Cardiac muscle cell (in vitro differentiated cells and primary cell): ENCODE measurements around the gene ZNF148. TPM values are rescaled to one million over a fixed set of nuclear protein-coding genes. Genes with fewer than 3 reads are reported as not detected.

Source experiments
- DNase-seq, 2 donors: peaks; one replicate each; pipeline versions ENCODE4 v3.0.0 to v3.0.0-alpha.2; 2010 to 2017; ENCODE audit warnings: low read depth in 1 of 2, low spot score in 1 of 2
- H3K27ac ChIP-seq: fragments of 200-600 bp; sonication (generic); 2 replicates; pipeline ENCODE4 v1.5.1; 2016
- H3K27me3 ChIP-seq: fragments of 200-600 bp; sonication (generic); 2 replicates; pipeline ENCODE4 v1.6.0; 2016; ENCODE audit warnings: control low read depth
- H3K36me3 ChIP-seq: fragments of 200-600 bp; sonication (generic); 2 replicates; pipeline ENCODE4 v1.5.1; 2016; ENCODE audit warnings: control low read depth
- H3K4me1 ChIP-seq: fragments of 200-600 bp; sonication (generic); 2 replicates; pipeline ENCODE4 v1.8.1; 2017; ENCODE audit warnings: low read depth, mild to moderate bottlenecking, mixed run types
- H3K4me3 ChIP-seq: fragments of 200-600 bp; sonication (generic); 2 replicates; pipeline ENCODE4 v1.5.1; 2016; ENCODE audit warnings: mild to moderate bottlenecking
- H3K9me3 ChIP-seq: fragments of 200-600 bp; sonication (generic); 2 replicates; pipeline ENCODE4 v1.5.1; 2017; ENCODE audit warnings: low read depth, mild to moderate bottlenecking, control low read depth
- CTCF ChIP-seq: IDR thresholded peaks from 2 replicates; pipeline ENCODE4 v1.5.1; 2012; ENCODE audit warnings: low read depth, mild to moderate bottlenecking, low read length
- polyA plus RNA-seq: library from polyadenylated mRNA; unstranded; fragments of >200 nt; fragmentation: Nextera tagmentation; extraction: Ambion mirVana; gene quantifications from 2 replicates; pipeline ENCODE4 v1.2.1, GENCODE V29; 2016
- total RNA-seq: library from RNA; depleted of rRNA; stranded (reverse); fragments of >200 nt; gene quantifications from 2 replicates; pipeline ENCODE4 v1.2.3, GENCODE V29; 2016

The ZNF148 gene
- total and polyA plus RNA-seq, 2 experiments from 2014 or later = 26.1 to 29.4 TPM

GRCh38 chr3:125179143-125179883 lies 195.8 kb downstream of the ZNF148 start:
- DNase-seq = no peak
- no peaks in the 10 kb centered on the region for H3K36me3 ChIP-seq
- TF ChIP-seq CTCF = no peak
- no peaks in the 10 kb centered on the region for H3K9me3 ChIP-seq
- H3K27me3 ChIP-seq = no peaks in the 10 kb centered on the region
- no peak overlapping the region for H3K4me3 ChIP-seq
- no peak overlapping the region for H3K27ac ChIP-seq
- peaks cover 14% of the 10 kb centered on the region for H3K4me1 ChIP-seq

DNA sequence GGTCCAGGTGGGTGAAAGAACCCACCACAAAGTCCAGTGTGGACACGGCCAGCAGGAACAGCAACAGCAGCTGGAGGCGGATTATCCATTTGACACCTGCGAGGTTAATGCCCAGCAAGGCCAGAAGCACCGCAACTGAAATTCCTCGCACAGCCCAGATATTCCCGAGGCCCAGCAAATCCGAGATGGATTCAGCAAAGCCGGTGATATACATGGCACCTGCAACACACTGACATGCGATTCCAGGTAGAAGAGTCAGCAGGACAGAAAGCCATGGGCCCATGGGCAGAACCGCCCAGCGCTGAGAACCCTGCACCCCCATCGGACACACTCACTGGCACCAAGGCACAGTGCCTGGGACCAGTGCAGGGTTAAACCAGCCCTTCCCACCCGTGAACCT lies 197.4 kb downstream of the ZNF148 start:
- TF ChIP-seq CTCF = no peak
- H3K27me3 ChIP-seq = no peaks in the 10 kb centered on the region
- no peaks in the 10 kb centered on the region for H3K9me3 ChIP-seq
- peaks cover 14% of the 10 kb centered on the region for H3K4me1 ChIP-seq
- H3K4me3 ChIP-seq = no peak overlapping the region
- no peak for DNase-seq
- peak overlapping the region; percentile 50 for H3K27ac ChIP-seq
- no peaks in the 10 kb centered on the region for H3K36me3 ChIP-seq

Other genes with a start within 250 kb of the ZNF148 start
- 1.7 and 3.4 TPM in 2 replicates for gene SLC12A8, start 162.6 kb downstream of the ZNF148 start, total RNA-seq
- gene SLC12A8, start 162.6 kb downstream of the ZNF148 start, polyA plus RNA-seq = 3.1 and 6.9 TPM in 2 replicates
- gene SNX4, start 144.9 kb upstream of the ZNF148 start, total RNA-seq = 63.8 and 72.1 TPM in 2 replicates
- 41.4 and 43.5 TPM in 2 replicates for gene SNX4, start 144.9 kb upstream of the ZNF148 start, polyA plus RNA-seq
- 6.6 and 8.4 TPM in 2 replicates for gene OSBPL11, start 220.2 kb upstream of the ZNF148 start, total RNA-seq
- gene OSBPL11, start 220.2 kb upstream of the ZNF148 start, polyA plus RNA-seq = 7.9 and 10.9 TPM in 2 replicates